NCI-H345 (cell line): ENCODE results near the gene PKN1.

Experiments used
- DNase-seq: peaks from one replicate; lab custom pipeline; 2025; lab: John Stamatoyannopoulos, UW

Gene PKN1

GRCh38 chr19:14406645-14407401, 26.3 kb upstream of the PKN1 start:
- no peak for DNase-seq

- DNase-seq = no peak
Observed at GRCh38 chr19:14407605-14408484, 25.3 kb upstream of the PKN1 start.

GRCh38 chr19:14408491-14409145, 24.5 kb upstream of the PKN1 start:
- no peak for DNase-seq

- no peak for DNase-seq
Observed at GRCh38 chr19:14409146-14410023, 23.7 kb upstream of the PKN1 start.

GRCh38 chr19:14410091-14411051, 22.7 kb upstream of the PKN1 start:
- no peak for DNase-seq

GRCh38 chr19:14411161-14411937, 21.8 kb upstream of the PKN1 start:
- DNase-seq = no peak

GRCh38 chr19:14411938-14412245, 21.2 kb upstream of the PKN1 start:
- DNase-seq = no peak

- DNase-seq = no peak
Observed at GRCh38 chr19:14412324-14412995, 20.6 kb upstream of the PKN1 start.

GRCh38 chr19:14412996-14413692, 20.0 kb upstream of the PKN1 start:
- DNase-seq = no peak

GRCh38 chr19:14413693-14414181, 19.4 kb upstream of the PKN1 start:
- DNase-seq = no peak

- no peak for DNase-seq
Observed at GRCh38 chr19:14414926-14415690, 18.0 kb upstream of the PKN1 start.

- DNase-seq = no peak
Observed at GRCh38 chr19:14416817-14417231, 16.3 kb upstream of the PKN1 start.

- no peak for DNase-seq
Observed at GRCh38 chr19:14418856-14419105, 14.3 kb upstream of the PKN1 start.

- peak; percentile 97 for DNase-seq
Observed at GRCh38 chr19:14419106-14419813, 13.8 kb upstream of the PKN1 start, which contains the start of gene DDX39A. TSS of gene DDX39A (minus strand) at chr19:14419341. CDS start at chr19:14413220, 6,121 bp downstream.

- DNase-seq = no peak
Observed at GRCh38 chr19:14425696-14426138, 7.4 kb upstream of the PKN1 start.

GRCh38 chr19:14427461-14427860, 5.6 kb upstream of the PKN1 start:
- DNase-seq = no peak

GRCh38 chr19:14428882-14429416, 4.2 kb upstream of the PKN1 start:
- no peak for DNase-seq
